Muscle of leg (tissue), 11 donors: ENCODE results near the gene SLAIN2. TPM values are rescaled to one million over a fixed set of nuclear protein-coding genes. Genes with fewer than 3 reads are reported as not detected.

ENCODE experiments used
- DNase-seq: peaks from one replicate; pipeline ENCODE4 v3.0.0; 2013
- H3K27ac ChIP-seq: one replicate; pipeline ENCODE4 v1.5.1; 2013; ENCODE audit warnings: mild to moderate bottlenecking, low read length, control low read depth
- H3K27me3 ChIP-seq: one replicate; pipeline ENCODE4 v1.6.1; 2013; ENCODE audit warnings: low read length; ENCODE audit not compliant: control insufficient read depth, insufficient read depth
- H3K36me3 ChIP-seq: one replicate; pipeline ENCODE4 v1.6.1; 2013; ENCODE audit warnings: low read length; ENCODE audit not compliant: control insufficient read depth, insufficient read depth
- H3K4me1 ChIP-seq: one replicate; pipeline ENCODE4 v1.6.1; 2013; ENCODE audit warnings: low read length; ENCODE audit not compliant: control insufficient read depth, insufficient read depth
- H3K4me3 ChIP-seq: one replicate; pipeline ENCODE4 v1.5.1; 2013; ENCODE audit warnings: low read length, control low read depth
- H3K9me3 ChIP-seq: replicated peaks from 2 replicates; pipeline ENCODE4 v1.6.1; 2013; ENCODE audit warnings: low read depth, low read length; ENCODE audit not compliant: control insufficient read depth
- WGBS: methylation state at CpG from one replicate; pipeline ENCODE4 v1.1.5; 2013; ENCODE audit warnings: missing lambda C conversion rate; ENCODE audit not compliant: insufficient coverage; 5-methylcytosine and 5-hydroxymethylcytosine counted together
- polyA plus RNA-seq, 8 donors: library from polyadenylated mRNA; unstranded; fragments of 120-200 nt; gene quantifications; one replicate each; pipeline versions ENCODE4 v1.2.1 to v1.2.3, GENCODE V29; 2013; ENCODE audit warnings: inconsistent platforms in 1 of 8, low replicate concordance in 1 of 8; ENCODE audit not compliant: insufficient read length in 8 of 8, insufficient read depth in 1 of 8
- total RNA-seq: library from RNA; stranded (reverse); fragments of 120-200 nt; gene quantifications from one replicate; pipeline ENCODE4 v1.2.4, GENCODE V29; 2013

SLAIN2 gene
- total and polyA plus RNA-seq, 9 donors: 24.1 to 58.6 (median 47.9) TPM

DNA sequence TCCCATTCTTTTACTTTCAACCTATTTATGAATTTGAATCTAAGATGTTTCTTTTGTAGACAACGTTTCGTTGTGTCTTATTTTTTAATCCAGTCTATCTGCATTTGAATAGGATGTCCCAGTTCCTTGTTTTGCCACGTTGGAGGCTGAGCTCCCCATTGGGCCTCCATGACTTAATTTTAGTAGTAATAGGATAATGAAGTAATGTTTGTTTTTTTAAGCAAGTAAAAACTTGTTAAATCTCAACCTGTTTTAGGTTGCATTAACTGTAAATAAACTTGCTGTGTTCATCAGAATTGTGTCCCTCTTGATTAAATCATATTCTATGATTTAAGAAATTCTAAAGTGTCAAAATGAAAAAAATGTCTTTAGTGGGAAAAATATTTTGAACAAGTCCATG, 25.3 kb downstream of the SLAIN2 start:
- Histone ChIP-seq H3K4me1 (no peaks in the 10 kb centered on the region), H3K27ac (no peak overlapping the region), H3K36me3 (no peaks in the 10 kb centered on the region), H3K4me3 (no peak overlapping the region), H3K9me3 (no peaks in the 10 kb centered on the region), H3K27me3 (no peaks in the 10 kb centered on the region)
- no peak for DNase-seq
- WGBS: no CpG with 5 or more reads among the region's 3 CpGs

DNA sequence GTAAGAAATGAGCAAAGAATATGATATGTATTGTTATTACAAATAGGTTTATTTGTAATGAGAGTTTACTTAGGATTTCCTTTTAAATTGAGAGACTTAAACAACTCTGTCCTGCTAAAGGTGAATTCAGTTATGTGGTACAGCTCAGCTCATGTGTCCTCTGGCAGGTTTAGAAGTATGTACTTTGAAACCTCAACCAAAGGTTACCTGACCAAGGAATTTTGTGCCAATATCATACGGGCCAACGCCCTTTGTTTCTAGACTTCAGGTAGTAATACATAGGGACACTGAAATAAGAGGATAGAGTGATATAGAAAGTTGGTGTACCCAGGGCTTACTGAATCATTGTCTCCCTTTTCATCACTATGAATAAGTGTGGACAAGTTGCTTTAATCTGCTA, 25.7 kb downstream of the SLAIN2 start:
- no peaks in the 10 kb centered on the region for H3K9me3 ChIP-seq
- no CpG with 5 or more reads among the region's 2 CpGs for WGBS
- no peaks in the 10 kb centered on the region for H3K36me3 ChIP-seq

DNA sequence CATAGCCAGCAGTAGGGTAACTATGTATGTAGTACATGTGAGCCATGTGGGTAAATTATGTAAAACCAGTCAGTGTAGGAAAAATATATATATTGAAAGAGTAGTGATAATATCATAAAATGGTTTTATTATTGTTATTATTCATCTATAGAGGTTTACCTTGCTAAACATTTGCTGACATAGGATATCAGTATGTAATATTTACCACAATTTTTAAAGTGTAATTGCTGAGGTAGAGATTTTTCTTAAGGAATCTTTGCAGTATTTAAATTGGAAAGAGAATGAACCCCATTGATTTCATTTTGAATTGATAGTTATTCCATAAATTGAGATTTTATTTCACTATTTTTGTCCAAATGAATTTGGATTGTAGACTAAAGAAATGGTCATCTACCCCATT, 27.1 kb downstream of the SLAIN2 start:
- H3K4me3 ChIP-seq: no peak overlapping the region
- H3K9me3 ChIP-seq: no peaks in the 10 kb centered on the region
- no peaks in the 10 kb centered on the region for H3K36me3 ChIP-seq
- H3K4me1 ChIP-seq: no peaks in the 10 kb centered on the region
- H3K27me3 ChIP-seq: no peaks in the 10 kb centered on the region
- no peak for DNase-seq
- no peak overlapping the region for H3K27ac ChIP-seq

More for the DNA sequence above, 25.7 kb downstream of the SLAIN2 start:
- no peak overlapping the region for H3K4me3 ChIP-seq
- no peaks in the 10 kb centered on the region for H3K4me1 ChIP-seq
- no peak for DNase-seq
- H3K27ac ChIP-seq: no peak overlapping the region
- H3K27me3 ChIP-seq: no peaks in the 10 kb centered on the region

DNA sequence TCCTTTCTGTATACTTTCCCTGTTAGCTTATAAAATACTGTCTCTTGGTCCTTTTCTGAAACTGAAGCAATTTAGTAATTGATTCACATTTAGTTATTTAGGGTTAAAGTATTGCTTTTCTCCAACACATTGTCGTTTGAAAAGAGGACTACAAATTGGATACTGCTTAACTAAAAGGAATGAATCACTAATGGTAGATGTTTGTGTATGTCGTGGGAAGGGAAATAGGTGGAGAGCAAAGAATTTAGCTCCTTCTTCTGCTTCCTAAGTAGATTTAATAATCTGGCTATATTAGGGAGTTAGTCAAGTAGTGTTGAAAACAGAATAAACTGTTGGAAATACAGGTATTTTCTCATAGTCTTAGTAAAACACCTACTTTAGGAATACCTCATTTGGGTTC, 27.9 kb downstream of the SLAIN2 start:
- DNase-seq: no peak
- no CpG with 5 or more reads among the region's 2 CpGs for WGBS
- H3K4me1 ChIP-seq: no peaks in the 10 kb centered on the region

GRCh38 chr4:48369771-48370170, 28.4 kb downstream of the SLAIN2 start:
- DNase-seq: no peak
- no peaks in the 10 kb centered on the region for H3K4me1 ChIP-seq
- no peak overlapping the region for H3K4me3 ChIP-seq
- H3K36me3 ChIP-seq: no peaks in the 10 kb centered on the region
- H3K27me3 ChIP-seq: no peaks in the 10 kb centered on the region
- no peaks in the 10 kb centered on the region for H3K9me3 ChIP-seq
- H3K27ac ChIP-seq: no peak overlapping the region
- no CpG with 5 or more reads among the region's 2 CpGs for WGBS

More for the DNA sequence above, 27.9 kb downstream of the SLAIN2 start:
- H3K9me3 ChIP-seq: no peaks in the 10 kb centered on the region
- H3K4me3 ChIP-seq: no peak overlapping the region
- H3K27ac ChIP-seq: no peak overlapping the region
- H3K36me3 ChIP-seq: no peaks in the 10 kb centered on the region
- H3K27me3 ChIP-seq: no peaks in the 10 kb centered on the region

- H3K9me3 ChIP-seq: no peaks in the 10 kb centered on the region
- no peaks in the 10 kb centered on the region for H3K27me3 ChIP-seq
- no CpG with 5 or more reads among the region's 1 CpG for WGBS
- DNase-seq: no peak
- no peak overlapping the region for H3K4me3 ChIP-seq
- H3K4me1 ChIP-seq: no peaks in the 10 kb centered on the region
- no peak overlapping the region for H3K27ac ChIP-seq
- no peaks in the 10 kb centered on the region for H3K36me3 ChIP-seq
Measured at GRCh38 chr4:48370260-48371134, 29.2 kb downstream of the SLAIN2 start.

DNA sequence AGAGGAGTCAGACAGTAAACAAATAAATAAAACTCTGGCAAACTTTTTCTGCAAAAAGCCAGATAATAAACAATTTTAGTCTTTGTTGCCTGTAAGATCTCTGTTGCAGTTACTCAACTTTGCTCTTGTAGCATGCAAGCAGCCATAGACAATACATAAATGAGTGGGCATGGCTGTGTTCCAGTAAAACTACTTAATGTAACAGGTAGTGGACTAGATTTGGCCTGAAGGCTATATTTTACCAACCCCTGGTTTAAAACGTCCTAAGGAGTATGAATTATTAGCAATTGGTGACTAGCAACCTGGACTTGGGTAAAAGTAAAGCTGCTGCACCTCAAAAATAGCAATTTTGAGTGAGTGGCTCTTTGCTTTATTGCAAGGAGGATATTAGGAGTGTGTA, 30.9 kb downstream of the SLAIN2 start:
- H3K27me3 ChIP-seq: no peaks in the 10 kb centered on the region
- H3K27ac ChIP-seq: no peak overlapping the region
- no peak for DNase-seq
- H3K9me3 ChIP-seq: no peaks in the 10 kb centered on the region
- no peaks in the 10 kb centered on the region for H3K36me3 ChIP-seq
- no peaks in the 10 kb centered on the region for H3K4me1 ChIP-seq
- no peak overlapping the region for H3K4me3 ChIP-seq
- WGBS: no CpG with 5 or more reads among the region's 1 CpG

- Histone ChIP-seq H3K4me3 (no peak overlapping the region), H3K27ac (no peak overlapping the region), H3K4me1 (no peaks in the 10 kb centered on the region), H3K27me3 (no peaks in the 10 kb centered on the region), H3K36me3 (peaks cover 2% of the 10 kb centered on the region), H3K9me3 (no peaks in the 10 kb centered on the region)
- no peak for DNase-seq
- WGBS: 84% methylated on average over 4 of the region's 6 CpGs
Measured at GRCh38 chr4:48375651-48376304, 34.4 kb downstream of the SLAIN2 start.

GRCh38 chr4:48379587-48380180, 38.4 kb downstream of the SLAIN2 start:
- DNase-seq: no peak
- no peaks in the 10 kb centered on the region for H3K27me3 ChIP-seq
- no peaks in the 10 kb centered on the region for H3K9me3 ChIP-seq
- no peak overlapping the region for H3K4me3 ChIP-seq
- H3K36me3 ChIP-seq: peaks cover 10% of the 10 kb centered on the region
- no CpG with 5 or more reads among the region's 1 CpG for WGBS
- no peak overlapping the region for H3K27ac ChIP-seq
- H3K4me1 ChIP-seq: no peaks in the 10 kb centered on the region

DNA sequence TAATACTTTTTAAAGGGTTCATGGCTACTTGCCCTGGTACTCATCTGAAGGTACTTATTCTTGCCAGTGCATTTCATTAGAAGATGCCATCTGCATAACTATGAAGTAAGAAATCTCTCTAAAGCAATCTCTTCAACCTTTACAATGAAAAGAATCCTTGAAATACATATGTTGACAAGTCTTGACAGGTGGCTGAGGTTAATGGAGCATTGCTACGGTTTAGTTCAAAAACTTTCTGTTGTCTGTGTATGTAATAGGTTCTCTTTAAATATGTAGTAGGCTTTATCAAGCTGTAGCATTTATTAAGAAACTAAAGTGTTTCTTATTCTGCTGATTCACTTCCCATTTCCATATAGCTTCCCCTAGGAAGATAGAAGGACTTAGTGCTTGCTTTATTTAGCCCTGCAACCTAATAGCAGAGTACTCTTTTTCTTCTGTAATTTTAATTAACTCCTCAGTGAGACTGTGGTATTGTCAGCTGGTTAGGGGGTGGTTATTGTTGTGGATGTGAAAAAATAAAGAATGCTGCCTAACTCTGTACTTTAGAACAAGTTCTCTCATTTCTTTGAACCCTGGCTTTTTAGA, 39.3 kb downstream of the SLAIN2 start:
- DNase-seq: no peak
- H3K9me3 ChIP-seq: no peaks in the 10 kb centered on the region
- no peak overlapping the region for H3K27ac ChIP-seq
- no CpG with 5 or more reads among the region's 1 CpG for WGBS
- H3K4me3 ChIP-seq: no peak overlapping the region
- H3K36me3 ChIP-seq: peaks cover 15% of the 10 kb centered on the region
- no peaks in the 10 kb centered on the region for H3K4me1 ChIP-seq
- H3K27me3 ChIP-seq: no peaks in the 10 kb centered on the region
